Prostate gland (tissue), 2 donors: ENCODE data around the gene DECR2.

Experiments used
- POLR2AphosphoS5 ChIP-seq: sonication (generic); formaldehyde crosslinking; IDR thresholded peaks from one replicate; pipeline ENCODE4 v1.6.1; 2017; ENCODE audit warnings: antibody characterized with exemption
- TF ChIP-seq, protein P1 (sequence below), 4 experiments: fragments of 200-600 bp in 2 of 4; fragments of 450-650 bp in 2 of 4; sonication (generic) in 2 of 4; IDR thresholded peaks; 1 replicate in 3 of 4; 2 replicates in 1 of 4; pipeline ENCODE4 v1.5.1; 2016 to 2019; ENCODE audit warnings: antibody characterized with exemption in 4 of 4, mild to moderate bottlenecking in 2 of 4, moderate library complexity in 2 of 4

DNA sequence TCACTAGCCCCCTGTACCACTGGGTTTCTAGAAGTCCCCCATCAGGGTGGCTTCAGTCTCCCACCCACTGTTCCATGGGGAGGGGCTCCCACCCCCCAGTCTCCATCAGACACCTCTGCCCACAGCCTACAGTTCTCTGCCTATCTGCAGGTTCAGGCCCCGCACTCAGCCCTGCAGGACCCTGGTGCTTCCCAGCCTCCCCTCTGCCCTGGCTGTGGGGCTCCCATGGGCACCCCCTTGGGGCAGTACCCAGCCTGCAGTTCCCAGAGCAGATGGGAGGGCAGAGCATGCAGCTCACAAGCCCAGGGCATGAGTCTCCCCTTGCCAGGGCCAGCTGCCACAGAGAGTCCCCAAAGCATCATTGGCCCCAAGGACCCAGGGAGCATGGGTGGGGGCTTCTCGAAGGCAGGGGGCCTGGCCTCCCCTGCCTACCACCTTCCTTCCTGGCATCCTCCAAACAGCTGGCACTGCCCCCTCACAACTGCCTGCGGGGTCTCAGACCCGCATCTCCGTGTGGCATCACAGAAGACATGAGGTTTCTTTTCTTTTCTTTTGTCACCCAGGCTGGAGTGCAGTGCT, 28.6 kb upstream of the DECR2 start:
- TF ChIP-seq, protein P1, sequence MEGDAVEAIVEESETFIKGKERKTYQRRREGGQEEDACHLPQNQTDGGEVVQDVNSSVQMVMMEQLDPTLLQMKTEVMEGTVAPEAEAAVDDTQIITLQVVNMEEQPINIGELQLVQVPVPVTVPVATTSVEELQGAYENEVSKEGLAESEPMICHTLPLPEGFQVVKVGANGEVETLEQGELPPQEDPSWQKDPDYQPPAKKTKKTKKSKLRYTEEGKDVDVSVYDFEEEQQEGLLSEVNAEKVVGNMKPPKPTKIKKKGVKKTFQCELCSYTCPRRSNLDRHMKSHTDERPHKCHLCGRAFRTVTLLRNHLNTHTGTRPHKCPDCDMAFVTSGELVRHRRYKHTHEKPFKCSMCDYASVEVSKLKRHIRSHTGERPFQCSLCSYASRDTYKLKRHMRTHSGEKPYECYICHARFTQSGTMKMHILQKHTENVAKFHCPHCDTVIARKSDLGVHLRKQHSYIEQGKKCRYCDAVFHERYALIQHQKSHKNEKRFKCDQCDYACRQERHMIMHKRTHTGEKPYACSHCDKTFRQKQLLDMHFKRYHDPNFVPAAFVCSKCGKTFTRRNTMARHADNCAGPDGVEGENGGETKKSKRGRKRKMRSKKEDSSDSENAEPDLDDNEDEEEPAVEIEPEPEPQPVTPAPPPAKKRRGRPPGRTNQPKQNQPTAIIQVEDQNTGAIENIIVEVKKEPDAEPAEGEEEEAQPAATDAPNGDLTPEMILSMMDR (IDR thresholded peaks at IDR 0.05): no peak
- TF ChIP-seq POLR2AphosphoS5: no peak
